CD1c-positive myeloid dendritic cell (primary cell): Measurements from ENCODE around the gene C3orf62.

Experiments
- DNase-seq: peaks from one replicate; pipeline ENCODE4 v3.0.0-alpha.2; 2016; ENCODE audit errors: extremely low spot score

C3orf62 gene

DNA sequence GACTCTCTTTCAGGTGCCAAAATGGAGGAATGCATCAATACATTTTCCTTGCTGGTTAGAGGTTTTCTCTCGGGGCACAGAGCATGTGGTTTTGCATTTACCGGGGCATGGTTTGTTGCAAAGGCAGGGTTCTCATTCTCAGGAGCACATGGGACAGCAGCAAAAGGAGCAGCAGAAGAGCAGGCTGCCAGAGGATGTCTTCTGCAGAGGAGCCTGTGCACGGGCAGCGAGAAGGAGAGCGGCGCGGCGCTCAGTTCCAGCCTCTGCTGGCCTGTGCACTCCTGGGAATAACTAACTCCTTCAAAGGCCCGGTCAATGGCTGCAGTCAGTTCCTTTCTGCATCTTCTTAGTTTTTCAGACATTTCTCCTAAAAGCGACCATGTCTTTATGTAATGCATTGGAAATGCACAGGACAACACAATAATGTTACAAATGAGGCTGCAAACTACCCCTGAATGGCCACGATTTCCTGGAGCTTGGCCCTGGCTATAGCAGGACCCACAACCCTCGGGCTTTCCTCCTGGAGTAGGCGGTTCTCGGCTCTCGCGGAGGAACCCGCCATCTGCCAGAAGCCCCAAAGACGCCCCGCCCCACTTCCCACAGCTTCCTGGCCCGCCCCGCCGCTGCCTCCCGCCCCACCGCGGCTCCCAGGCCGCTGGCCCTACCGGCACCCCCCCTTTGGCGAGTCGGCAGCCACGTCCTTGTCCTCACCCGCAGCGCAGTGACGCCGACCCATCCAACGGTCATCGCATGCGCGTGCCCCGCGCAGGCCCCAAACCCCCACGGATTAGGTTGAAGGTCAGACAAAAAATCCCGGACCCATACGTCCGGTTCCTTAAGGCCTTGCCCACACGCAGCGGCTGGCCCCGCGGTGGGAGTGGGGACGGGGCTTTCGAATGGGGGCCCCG lies at the start of gene C3orf62:
Gene C3orf62, minus strand, starts transcription at position 758 of the 908 bp plus-strand sequence. Its CDS starts 360 bp downstream, at position 398.
- peak; percentile 83 for DNase-seq

DNA sequence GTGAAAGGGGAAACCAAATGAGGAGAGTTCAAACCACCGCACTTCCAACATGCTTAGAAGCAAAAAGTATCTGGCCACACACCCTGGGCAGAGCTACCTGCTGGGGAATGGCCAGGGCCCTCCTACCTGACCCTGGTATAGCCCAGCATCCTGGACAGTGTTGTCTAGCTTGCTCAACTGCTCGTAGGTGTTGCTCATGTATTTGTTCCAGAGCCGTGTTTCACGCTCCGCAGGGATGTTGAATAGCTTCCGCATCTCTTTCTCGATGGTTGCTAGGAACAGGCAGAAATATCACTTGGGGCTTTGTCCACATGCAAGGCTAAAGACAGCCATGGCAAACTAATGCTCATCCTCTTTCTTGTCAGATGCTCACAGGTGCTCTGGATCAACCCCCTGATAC lies 47.7 kb upstream of the C3orf62 start:
- DNase-seq = no peak

DNA sequence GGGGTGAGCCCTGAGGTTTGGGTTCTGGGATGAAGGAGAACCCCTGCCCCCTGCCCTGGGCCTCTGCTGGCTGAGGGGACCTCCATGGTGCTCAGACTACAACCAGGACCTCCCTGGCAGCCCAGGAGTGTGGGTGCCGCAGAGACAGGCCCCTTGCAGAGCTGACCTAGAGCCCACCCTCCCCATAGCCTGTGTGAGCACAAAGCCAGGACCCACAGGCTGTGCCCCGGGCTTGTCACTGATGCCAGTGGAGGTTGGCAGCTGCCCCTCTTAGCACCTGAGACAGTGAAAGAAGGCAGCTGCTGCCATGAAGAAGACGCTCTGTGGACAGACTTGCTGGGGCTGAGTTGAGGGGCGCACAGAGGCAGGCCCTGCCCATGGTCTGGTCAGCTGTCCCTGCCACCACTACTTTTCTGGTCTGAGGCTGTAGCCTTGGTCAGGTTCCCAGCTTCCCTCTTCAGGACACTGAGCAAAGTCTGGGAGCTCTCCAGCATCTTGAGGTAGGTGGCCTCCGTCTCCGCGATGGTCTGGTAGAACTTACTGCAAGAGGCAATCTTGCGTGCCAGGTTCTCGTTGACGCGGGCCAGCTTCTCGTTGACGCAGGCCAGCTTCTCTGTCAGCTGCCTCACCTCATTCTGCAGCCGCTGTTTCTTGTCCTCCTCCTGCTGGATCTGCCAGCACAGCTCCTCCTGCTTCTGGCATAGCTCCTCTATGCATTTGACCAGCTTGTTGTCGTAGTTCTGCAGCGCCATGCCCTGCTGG lies 39.8 kb upstream of the C3orf62 start:
- DNase-seq = no peak

DNA sequence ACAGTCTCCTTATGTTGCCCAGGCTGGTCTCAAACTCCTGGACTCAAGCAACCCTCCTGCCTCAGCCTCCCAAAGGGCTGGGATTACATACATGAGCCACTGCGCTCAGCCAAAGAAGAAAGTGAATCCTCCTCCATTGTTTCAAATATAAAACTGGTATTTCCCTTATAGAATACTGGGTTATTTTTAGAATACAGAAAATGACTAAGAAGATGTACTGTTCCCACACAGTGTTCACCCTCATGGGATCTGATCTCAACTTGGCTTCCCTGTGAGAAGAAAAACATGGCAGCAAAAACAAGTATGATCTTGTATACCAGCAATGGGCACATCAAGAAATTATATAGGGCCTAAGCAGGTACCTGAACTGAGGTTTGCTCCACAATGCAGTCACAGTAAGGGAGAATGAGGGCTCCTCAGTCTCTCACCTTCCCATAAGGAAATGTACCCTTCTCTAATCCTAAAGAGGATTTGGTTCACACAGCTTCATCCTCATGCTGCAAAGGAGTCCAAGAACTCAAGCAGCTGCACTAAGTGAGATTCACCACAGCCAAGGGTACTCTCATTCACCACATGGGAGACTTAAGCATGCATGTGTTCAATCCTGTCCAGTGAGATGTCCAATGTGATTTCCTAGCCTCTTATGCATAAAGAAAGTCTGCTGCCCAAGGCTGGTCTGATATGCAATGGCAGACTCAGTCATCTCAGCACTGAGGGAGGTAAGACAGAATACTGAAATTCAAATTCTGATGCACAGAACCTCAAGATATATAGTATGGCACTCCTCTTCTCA lies 37.1 kb upstream of the C3orf62 start:
- DNase-seq = no peak

DNA sequence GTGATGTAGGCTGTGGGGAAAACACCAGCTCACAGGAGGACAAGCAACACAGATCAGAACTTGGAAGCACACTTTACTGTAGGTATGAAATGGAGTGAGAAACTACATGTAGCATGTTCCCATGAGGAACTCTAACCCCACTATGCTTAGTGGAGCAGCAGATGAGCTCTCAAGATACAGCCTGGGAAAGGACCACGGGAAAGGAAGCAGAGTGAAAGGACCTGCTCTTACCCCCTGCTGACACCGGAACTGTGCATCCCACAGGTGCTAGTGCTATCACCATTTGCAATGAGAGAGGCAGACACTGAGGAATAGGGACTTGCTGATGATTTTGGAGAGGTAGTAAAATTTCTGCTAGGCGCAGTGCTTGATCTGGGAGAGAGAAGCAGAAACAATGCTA lies 34.3 kb upstream of the C3orf62 start:
- DNase-seq = no peak

DNA sequence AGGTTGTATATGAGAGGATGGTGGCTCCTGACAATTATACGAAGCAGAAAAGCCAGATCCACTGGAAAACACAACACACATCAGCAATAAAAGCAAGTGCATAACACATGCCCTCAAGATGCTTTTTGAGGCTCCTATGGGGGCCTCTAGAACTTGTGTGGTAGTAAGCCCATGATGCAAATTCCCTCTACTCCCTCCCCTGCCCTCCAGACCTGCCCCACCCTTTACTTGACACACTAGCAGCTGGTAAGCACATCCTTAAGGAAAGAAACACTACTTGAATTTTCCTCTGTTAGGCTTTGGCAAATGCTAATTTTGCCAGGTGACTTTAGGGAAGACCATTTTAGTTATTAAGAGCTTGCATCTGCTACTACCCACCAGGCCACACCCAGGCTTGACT lies 33.6 kb upstream of the C3orf62 start:
- no peak for DNase-seq

DNA sequence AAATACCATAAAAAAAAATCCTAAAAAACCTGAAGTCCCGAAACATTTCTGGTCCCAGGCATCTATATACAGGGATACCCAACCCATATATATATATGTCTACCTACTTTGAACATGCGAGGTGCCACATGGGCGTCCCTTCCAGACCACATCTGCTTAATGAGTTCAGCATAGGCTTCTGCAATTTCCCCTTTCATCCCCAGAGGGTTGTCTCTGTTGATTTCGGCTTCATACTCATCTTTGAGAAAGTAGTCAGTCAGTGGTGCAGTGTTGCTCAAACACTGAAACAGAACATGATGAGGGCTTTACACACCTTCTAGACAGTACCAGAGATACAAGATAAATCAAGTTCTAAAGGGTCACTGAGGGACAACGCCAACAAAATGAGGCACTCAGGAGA lies 28.6 kb upstream of the C3orf62 start:
- no peak for DNase-seq

DNA sequence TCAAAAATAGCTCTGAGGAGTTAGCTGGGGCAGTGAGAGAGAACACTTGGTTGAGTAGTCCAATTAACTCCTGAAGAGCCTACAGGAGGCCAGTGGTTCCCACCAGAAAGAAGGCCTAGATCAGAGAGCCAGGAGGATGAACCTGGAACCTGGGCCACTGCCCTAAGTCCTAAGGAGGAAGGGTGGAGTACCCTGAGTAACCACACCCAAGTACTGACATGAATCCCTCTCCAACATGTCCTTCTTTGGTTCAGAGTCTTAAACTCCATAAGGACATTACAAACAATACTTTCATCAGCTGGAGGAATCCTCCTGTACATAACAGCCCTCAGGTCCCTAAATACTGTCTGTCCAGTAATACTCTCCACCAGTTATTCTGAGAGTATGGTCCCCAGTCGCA lies 25.6 kb upstream of the C3orf62 start:
- no peak for DNase-seq

DNA sequence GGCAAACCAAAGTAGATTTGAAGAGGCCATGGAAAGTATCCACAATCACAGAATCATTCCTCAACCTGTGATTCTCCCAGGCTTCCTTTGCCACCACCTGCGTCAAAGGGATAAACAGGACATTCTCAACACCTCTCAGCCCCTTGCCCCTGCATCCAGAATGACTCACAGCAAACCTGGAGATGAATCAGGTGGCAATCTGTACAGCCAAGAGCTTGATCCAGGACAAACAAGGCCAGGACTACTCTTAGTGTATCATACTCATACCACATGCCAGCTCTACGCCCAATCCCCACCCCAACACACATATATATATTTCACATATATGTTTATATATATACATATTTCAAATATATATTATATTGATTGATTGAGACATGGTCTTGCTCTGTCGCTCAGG lies 23.6 kb upstream of the C3orf62 start:
- no peak for DNase-seq

DNA sequence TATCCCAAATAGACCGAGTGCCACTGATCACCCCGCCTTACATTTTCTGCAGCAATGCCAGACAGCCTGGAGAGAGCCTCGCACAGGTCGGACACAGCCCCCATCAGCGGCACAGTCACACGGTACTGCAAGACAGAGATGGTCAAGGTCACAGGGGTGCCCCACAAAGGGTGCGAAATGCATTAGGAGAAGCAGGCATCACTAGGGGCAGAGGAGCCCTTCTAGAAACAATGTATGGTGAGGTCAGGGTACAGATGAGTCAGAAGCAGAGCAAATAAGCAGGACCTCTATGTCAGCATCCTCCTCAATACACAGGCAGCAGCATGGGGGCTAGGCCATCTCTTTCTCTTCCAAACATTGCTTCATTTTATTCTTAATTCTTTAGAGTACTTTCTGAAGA lies 21.5 kb upstream of the C3orf62 start:
- DNase-seq = no peak

DNA sequence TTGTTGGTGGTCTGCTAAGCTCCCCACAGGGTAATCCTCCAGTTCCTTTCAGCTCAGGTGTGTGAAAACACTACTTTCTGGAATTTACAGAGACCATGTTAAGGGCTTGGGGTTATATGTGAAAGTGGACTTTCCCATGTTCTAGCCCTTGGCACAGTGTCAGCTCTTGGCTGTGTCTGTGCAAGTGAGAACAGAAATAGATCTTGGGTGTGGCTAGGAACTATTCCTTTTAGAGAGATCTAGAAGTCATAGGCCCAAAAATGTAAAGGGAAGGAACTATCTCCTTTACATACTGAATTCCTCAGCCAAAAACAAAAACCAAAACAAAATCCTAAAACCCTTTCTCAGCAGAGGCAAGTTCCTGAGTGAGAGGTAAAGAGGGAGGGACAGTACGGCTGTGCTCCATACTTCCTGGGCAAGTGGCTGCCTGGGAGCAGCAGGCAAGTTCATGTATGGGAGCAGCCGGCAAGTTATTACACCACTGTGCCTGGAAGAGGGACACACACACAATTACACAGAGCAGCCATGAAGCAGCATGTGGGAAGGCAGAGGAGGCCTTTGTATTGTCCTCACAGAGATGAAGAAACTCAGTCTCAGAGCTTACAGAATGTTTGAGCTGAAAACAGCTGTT lies 19.9 kb upstream of the C3orf62 start:
- no peak for DNase-seq

DNA sequence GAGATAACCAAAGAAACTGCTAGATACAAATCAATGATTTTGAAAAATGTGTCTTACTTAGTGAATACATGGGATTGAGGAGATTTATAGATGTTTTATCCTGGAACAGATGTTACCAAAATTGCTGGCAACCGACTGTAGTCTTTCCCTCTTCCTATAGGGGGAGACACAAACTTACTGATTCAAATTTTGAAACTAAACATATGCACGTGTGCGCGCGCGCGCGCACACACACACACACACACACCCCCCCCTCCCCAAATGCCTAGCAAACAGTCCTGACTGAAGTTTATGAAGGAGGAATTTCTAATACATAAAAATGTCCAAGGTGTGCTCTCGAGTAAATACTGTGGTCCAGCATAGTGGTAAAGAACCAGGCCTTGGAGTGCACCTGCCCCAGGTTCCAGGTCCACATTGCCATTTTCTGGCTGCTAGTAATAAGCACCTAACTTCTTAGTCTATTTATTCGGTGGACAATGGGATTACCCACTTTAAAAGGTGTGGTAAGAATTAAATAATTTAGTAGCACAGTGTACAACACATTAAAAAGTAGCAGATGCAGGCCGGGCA lies 18.5 kb upstream of the C3orf62 start:
- DNase-seq = peak; percentile 58

DNA sequence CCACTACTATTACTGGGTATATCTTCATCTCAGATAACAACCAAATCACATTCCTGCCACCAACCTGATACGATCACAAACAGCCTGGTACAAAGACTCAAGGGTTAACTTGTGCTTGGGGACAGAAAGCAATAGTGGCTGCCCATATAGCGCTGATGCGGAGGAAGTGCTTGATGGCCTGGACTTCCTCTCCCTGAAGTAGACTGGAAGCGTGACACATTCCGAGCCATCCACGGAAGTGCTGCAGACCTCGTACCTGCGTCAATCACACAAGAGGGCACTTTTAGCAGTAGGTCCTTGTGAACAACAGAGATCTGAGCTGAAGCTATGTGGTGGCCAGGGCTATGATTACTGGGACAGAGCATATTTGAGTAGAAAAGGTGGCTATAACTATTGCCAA lies 17.3 kb upstream of the C3orf62 start:
- DNase-seq = no peak

DNA sequence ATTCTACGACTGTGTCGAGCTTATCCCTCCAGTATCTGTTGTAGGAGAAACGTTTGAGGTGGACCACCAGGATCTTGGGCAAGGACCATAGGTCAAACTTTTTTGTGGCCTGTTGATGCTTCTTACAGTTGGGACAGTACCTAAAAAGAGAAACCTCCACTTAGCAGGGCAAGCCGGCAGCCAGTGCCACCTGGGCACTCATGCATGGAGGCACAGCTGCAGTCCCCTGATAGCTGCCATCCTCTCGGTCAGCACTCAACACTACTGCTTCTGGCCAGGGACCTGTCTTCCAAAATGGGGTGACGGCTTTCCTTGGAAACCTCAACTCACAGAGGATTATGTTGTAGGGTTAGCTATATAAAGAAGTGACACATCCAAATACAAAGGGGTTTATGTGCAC lies 7.0 kb upstream of the C3orf62 start:
- DNase-seq = no peak

DNA sequence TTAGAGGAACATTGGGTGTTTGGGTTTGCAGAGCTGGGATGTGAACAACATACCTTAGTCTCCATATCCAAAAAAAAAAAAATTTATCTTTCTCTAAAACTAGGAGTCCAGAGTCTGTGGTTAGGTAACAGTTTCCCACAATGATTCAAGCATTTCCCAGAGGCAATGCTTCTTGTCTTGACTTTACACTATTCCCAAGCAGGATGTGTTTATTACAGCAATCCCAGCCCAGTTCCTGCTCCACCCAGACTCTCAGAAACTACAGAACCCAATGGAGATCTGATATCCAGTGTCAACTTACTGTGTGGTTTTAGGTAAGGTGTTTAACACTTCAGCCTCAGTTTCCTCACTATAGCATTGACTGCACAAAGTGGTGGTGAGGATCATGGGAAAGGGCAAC lies 2.3 kb upstream of the C3orf62 start:
- DNase-seq = no peak

DNA sequence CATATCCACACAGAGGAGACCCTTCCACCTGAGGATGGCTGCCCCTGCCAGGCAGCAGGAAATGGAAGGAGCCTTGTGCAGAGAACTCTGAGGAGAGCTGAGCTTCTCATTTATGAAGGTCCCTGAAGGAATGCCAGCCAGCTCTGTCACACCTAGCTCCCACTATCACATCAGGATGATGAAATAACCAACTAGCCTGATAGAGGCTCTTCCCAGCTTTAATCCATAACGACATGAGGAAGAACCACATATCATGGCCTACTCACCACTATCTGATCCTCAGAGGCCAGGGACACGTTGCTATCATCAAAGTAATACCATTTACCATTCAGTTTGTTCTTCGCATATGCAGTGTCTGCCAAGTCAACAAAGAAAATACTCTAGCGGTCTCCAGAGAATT lies 1.5 kb upstream of the C3orf62 start:
- DNase-seq = no peak

DNA sequence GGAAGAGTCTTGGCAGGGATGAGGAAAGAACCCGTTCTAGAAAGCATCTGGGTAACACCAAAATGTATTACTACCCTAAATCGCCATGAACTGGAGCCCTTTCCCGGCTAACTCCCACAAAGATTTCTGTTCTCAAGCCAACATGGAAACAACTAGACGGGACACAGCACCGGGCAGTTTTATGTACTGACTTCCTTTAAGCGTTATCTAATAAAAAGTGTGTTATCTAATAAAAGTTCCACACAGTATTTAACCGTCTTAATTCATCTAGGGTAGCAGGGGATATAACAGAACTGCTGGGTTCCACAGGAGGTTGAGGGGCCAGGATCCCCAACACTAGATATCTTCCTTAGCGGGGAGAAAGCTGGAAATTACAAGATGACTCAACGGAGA lies 347 bp upstream of the C3orf62 start:
- DNase-seq = no peak

DNA sequence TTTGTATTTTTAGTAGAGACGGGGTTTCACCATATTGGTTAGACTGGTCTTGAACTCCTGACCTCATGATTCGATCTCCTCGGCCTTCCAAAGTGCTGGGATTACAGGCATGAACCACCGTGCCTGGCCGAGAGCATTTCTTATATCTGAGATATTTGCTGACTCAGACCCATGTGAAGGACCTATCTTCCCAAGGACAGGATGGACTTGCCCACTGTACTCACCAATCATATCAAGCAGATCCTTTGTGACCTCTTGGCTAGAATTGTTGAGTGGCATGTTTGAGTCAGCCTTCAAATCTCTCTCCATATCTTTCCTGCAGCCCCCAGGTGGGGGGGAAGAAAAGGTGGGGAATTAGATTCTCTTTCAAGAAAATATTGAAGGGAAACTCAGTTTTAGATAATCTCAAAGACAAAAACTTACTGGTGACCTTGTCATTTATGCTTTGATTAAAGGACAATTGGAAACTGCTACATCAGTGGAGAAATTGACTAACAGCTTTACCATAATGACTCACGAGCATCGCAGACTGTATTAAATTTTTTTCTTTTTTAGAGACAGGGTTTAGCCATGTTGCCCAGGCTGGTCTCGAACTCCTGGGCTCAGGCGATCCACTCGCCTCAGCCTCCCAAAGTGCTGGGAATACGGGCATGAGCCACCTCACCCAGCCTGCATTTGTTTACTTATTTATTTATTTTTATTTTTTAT lies 3.1 kb downstream of the C3orf62 start:
- no peak for DNase-seq

DNA sequence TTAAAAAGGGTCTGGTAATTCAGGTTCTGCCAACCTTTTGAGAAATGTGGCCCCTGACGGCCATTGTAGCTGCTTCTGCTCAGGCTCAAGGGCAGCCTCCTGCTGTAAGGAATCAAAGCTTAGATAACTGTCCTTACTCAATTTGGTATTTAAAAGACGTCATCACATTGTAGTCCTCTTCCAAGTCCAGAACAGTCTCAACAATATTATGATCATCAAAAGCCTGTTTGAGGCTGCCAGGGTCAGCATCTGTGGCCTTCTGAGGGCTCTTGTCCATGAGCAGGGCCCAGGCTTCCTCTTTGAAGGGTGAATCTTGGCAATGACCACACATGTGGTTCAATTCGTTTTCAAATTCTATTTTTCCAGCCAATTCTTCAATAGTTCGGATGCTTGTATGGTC lies 6.0 kb downstream of the C3orf62 start:
- DNase-seq = no peak

DNA sequence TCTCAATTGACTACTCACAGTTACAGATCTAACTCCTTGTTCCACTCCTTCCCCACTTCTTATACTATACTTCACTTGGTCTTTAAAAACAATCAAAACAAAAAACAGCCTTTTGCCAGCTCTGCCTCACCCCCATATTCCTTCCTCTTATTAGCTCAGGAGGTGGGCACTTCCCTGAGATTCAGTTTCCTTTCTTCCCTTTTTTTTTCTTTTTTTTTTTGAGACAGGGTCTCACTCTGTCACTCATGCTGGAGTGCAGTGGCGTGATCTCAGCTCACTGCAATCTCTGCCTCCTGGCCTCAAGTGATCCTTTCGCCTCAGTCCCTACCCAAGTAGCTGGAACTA lies 6.9 kb downstream of the C3orf62 start:
- no peak for DNase-seq
